AG20443 (cell line): ENCODE measurements around the gene ZNF18.
"Not testable (repeated sequence)": the region's sequence is repeated elsewhere in the genome, so short reads cannot be mapped to it uniquely, and the experiment has no call there.

Experiments
- DNase-seq: peaks from one replicate; pipeline ENCODE4 v3.0.0; 2012; ENCODE audit warnings: low spot score, mixed read lengths

ZNF18 gene

DNA sequence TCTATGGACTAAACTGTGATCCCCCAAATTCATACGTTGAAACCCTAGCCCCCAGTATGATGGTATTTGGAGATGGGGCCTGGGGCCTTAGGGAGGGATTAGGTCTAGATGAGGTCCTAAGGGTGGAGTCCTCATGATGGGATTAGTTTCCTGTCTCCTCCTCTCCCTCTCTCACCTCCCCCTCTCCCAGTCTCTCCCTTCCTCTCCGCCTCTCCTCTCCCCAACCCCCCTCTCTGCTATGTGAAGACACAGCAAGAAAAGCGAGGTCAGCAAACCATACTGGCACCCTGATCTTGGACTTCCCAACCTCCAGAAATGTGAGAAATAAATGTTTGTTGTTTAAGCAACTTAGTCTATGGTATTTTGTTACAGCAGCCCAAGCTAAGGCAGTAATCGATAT is 15.4 kb downstream of the ZNF18 start:
- DNase-seq: no peak

DNA sequence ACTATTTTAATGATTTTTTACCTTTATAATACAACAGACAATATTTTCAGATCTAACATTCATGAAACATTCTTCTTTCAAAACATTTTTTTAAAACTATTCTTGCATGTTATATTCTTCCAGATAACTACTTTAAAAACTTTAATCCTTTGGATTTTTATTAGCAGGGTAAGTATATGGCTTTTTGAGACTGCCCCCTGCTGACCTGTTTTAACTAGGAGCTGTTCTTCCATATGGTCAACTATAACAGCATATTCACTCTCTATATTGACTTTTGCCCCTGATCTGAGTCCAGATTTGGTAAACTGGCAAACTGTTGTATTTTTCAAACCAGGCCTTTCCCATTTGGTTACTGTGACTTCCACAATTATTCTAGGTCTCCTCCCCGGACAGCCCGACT is 16.5 kb downstream of the ZNF18 start:
- DNase-seq: no peak

DNA sequence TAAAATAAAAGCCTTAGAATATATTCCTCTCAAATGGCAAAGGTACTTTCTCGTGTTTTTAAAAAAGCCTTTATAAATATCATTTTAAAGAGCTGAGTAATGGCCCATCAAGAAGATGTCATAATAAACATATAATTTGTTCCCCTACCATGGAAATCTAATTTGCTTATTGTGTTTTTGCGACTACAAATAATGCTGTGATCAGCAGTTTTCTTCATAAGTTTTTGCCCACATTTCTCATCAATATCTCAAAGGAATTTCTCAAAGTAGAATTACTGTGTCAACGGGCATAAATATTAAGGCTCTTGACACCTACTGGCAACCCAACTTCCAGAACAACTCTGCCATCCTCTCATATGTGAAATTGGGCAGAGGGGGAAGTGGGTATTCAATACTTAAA is 17.5 kb downstream of the ZNF18 start:
- no peak for DNase-seq

DNA sequence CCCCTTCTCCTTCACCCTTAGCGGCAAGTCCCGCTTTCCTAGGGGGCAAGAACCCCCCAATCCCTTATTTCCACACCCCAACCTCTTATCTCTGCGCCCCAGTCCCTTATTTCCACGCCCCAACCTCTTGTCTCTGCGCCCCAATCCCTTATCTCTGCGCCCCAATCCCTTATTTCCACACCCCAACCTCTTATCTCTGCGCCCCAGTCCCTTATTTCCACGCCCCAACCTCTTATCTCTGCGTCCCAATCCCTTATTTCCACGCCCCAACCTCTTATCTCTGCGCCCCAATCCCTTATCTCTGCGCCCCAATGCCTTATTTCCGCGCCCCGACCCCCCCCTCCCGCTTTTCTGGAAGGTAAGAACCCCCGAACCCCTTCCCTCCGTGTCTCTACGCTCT is 24.5 kb downstream of the ZNF18 start:
- not testable (repeated sequence) for DNase-seq

DNA sequence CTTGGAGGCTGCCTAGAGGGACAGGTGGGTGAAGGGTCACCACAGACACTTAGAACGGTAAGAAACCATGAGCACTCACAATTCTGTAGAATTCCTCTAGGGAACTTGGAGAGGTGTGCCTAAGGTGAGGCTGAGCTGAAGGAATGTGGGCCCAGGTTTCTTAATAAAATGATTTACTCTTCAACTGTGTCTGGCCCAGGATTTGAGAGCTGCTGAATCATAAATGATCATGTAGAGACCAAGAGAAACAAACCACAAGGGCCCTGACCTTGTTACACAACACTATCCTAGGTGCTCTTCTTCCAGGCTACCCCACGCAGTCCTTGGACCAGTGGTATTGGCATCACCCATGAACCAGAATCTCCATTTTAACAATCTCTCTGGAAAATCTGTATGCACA is 27.7 kb downstream of the ZNF18 start:
- DNase-seq: no peak

DNA sequence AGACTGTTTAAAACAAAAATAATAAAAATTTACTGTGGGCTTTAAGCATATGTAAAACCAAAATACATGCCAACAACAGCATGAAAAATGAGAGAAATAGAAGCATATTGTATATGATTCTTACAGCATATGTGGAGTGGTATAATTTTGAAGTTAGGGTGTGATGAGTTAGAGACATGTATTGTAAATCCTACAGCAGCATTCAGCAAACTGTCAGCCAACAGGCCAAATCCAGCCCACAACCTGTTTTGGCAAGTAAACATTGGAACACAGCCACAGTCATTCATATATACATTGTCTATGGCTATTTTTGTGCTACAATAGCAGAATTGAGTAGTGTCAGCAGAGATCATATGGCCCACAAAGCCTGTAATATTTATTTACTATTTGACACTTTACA is 42.3 kb downstream of the ZNF18 start:
- DNase-seq: no peak

DNA sequence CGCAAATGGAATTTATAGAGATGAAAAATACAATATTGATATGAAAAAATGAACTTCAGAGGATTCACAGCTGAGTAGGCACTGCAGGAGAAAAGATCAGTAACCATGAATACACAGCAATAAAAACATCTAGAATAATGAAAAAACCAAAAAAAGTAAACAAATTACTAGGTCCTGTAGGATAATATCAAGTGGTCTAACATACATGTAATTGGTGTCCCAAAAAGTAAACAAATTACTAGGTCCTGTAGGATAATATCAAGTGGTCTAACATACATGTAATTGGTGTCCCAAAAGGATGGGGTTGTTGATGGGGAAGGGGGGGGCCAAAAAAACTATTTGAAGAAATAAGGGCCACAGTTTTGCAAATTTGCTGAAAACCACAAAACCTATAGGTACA is 43.4 kb downstream of the ZNF18 start:
- DNase-seq: no peak

DNA sequence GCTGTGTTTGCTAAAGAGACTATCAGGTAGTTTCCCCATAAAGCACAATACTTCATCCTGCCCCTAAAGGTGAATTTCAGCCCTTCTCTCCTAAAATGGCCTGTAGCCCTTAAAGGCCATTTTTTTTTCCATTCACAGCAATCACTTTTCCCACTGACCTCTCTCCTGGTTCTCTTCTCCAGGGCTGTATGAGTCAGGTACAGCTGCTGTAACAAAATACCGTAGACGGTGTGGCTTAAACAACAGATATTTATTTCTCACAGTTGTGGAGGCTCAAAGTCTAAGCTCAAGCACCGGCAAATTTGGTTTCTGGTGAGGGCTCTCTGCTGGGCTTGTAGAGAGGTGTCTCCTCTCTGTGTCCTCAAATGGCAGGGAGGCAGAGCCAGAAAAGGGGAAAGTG is 44.7 kb downstream of the ZNF18 start:
- no peak for DNase-seq

DNA sequence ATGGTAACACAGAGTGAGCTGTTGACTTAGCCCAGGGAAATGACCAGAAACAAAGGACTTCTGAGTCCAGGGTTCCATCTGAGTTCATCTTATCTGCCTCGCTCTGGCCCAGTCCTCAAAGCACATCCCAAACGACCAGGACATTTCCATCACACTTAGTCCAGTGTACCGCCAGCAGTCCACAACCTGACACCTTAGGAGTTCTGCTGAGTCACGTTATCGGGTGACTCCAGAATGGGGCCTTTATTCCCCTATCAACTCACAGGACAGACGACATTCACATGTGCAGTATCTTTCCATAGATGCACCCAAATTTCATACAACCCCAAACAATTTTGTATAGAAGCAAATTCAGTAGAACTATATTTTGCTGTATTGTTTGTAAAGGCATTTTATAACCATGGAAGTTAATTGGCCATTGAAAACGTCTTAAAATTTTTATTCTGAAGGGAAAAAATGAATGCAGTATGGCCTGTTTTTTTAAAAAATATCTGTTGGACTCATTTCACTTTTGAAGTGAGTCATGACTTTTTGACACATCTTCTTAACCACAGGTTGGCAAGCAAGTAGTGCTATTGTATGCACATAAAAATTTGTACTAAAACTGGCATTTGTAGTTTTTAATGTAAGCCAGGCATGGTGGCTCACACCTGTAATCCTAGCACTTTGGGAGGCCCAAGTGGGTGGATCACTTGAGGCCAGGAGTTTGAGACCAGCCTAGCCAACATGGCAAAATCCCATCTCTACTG is 46.3 kb downstream of the ZNF18 start:
- no peak for DNase-seq

DNA sequence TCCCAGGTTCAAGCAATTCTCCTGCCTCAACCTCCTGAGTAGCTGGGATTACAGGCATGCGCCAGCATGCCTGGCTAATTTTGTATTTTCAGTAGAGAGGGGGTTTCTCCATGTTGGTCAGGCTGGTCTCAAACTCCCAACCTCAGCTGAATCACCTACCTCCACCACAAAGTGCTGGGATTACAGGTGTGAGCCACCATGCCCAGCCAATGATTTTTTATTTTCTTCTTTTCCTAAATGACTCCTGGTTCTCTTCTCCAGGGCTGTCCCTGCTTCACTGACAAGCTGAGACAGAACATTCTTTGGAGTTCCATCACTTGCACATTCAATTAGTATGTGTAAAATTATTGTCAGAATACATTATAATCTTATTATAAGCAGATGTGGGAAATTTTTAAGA is 47.7 kb downstream of the ZNF18 start:
- not testable (repeated sequence) for DNase-seq

DNA sequence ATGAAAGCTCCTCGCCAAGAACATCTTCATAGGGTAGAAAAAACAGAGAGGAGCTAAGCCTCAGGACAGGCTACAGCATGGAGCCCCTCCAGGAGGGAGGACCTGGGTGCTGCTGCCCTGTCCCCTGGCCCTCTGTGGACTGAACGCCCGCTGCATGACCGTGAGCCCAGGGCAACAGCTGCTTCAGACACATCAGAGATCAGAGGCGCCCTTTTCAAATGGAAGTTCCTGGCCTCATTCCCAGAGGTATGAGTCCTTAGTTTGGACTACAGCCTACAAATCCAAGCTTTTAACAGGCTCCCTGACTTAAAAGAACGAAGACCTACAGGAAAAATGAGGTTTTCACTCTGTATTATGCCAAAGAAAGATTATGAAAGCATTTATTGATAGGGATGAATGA is 48.5 kb downstream of the ZNF18 start:
- DNase-seq: peak; percentile 77

DNA sequence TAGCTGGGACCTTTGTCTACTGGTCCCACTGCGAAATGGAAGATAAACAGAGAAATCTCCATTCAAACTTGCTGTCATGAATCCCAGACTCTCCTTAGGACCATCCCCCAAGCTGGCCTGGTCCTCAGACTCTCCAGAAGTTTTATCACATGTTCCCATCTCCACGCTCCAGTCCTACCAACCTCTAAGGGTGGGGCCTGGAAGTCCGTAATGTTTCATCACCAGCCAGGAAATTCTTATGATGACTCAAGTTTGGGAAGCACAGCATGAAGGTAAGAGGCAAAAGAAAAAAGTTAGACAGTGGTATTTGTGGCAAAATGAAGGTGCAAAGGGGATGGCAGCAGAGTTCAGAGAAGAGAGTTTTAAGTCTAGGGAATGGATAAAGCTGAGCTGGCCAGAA is 52.7 kb downstream of the ZNF18 start:
- no peak for DNase-seq

DNA sequence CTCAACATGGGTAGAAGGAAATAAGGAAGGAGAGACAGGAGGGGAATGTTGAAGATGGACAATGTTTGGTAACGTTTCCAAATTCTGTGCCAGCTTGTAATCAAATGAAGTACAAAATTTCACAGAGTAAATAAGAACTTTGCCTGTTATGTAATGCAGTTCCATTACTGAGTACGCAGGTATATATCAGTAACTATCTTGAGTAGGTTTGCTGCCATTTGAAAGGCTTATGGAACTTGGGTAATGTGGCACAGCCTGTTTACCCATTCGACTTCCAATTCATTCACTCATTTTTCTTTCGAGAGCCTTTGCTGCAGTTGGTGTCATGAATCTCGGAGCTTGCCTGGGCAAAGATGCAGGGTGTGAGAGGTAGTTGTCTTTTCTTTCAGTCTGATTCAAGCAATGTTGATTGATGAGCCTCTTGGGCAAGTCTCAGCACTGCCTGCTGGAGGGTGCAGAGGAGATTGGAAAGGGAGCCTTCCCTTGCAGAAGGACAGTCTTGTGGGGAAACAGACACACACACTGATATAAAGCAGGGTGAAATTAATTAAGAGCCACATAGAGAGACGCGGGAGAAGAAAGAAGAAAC is 53.4 kb downstream of the ZNF18 start:
- no peak for DNase-seq

DNA sequence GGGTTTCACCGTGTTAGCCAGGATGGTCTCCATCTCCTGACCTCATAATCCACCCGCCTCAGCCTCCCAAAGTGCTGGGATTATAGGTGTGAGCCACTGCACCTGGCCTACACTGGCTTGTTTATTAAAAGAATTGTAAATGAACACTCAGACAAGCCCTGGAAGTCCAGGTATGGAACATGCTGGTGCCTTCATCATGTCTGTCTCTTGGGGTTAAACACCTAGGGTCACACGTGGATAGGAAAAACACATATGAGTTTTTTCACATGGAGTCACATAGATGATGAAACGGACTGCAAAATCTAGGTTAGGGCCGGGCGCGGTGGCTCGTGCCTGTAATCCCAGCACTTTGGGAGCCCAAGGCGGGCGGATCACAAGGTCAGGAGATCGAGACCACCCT is 54.2 kb downstream of the ZNF18 start:
- not testable (repeated sequence) for DNase-seq

DNA sequence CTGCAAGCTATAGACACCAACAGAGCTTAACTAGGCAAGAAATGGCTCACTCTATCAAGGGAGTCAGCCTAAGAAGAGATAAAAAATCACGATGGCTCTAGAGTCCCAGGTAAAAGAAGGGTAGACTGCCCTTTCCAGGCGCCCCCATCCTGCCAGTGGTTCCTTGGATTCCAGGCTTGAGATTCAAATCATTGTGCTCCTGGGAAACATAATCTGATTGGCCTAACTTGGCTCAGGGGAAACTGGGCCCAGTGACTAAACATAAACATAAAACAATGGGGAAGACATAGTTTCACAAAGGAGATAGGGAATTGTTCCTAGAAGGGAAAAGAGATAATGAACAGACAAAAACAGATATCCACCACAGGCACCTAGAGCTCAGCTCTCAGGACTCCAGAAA is 56.4 kb downstream of the ZNF18 start:
- no peak for DNase-seq

DNA sequence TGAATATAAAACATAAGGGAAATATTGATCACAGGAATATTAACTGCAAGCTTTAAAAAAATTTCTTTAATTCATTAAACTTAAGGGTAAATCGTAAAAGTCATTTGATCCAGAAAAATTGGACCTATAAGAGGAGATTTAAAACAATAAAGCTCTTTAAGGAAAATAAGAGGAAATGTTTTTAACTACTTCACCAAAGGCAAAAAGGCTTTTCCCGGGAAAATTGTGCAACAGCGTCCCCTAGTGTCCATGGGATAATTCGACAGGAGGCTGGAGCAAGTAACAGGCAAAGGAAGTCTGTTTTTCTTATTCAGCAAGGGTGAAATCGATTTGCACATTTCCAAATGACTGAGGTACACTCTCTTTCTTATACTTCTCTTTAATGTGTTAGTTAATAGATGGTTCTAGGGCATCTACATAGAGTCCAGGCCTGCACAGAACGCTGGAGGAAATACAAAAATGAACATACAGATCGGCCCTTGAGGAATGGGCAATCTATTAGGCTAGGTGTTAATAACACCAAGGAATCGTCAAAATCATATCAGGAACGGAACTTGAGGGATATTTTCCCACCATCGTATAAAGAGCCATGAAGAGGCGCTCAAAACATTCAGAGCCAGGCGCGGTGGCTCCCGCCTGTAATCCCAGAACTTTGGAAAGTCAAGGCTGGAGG is 61.4 kb downstream of the ZNF18 start:
- DNase-seq: peak; percentile 42

DNA sequence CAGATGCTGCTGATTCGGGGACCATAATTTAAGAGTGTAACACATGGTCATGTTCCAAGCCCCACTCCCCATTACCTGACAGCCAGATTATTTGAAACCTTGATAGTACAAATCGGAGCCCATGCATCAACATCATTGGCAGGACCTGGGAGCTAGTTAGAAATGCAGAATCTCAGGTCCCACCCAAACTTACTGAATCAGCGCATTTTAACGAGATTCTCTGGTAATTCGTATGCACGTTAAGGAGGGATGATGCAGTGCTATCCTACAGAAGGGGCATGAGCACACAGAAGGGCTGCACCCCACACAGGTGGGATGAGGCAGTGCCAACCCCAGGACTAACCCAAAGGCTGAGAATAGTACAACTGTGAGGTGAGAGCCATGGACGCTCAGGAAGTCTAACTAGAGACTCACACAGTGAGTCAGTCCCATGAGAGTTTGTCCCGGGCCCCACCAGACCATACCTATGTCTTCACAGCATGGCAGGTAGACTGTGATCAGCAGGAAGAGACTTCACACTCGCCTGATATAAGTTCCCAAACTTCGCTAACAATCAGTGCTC is 64.9 kb downstream of the ZNF18 start:
- DNase-seq: no peak

DNA sequence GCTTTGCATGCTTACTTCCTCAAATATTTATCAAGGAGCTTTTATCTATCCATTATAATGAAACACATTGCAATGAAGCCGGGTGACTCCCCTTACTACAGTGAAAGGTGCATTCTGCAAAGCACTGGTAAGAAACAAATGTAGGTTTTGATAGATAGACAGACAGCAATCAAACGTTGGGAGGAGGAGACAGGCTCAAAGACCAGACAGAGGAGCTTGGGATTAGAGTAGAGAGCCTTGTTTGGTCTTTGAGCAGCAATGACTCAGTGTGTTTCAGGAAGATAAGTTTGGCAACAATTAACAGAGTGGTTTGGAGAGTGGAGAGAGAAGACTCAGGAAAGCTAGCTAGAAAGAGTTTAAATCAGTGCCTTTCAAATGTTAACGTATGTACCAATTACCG is 68.8 kb downstream of the ZNF18 start:
- DNase-seq: no peak
